Activated CD4-positive, CD25-positive, alpha-beta regulatory T cell (primary cell): ENCODE measurements around the gene PRPF38A.
"Not testable (repeated sequence)": the region's sequence is repeated elsewhere in the genome, so short reads cannot be mapped to it uniquely, and the experiment has no call there.

ENCODE experiments used
- DNase-seq, 4 experiments: peaks; one replicate each; lab custom pipeline; 2025; lab: John Stamatoyannopoulos, UW

PRPF38A gene, protein sequence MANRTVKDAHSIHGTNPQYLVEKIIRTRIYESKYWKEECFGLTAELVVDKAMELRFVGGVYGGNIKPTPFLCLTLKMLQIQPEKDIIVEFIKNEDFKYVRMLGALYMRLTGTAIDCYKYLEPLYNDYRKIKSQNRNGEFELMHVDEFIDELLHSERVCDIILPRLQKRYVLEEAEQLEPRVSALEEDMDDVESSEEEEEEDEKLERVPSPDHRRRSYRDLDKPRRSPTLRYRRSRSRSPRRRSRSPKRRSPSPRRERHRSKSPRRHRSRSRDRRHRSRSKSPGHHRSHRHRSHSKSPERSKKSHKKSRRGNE

DNA sequence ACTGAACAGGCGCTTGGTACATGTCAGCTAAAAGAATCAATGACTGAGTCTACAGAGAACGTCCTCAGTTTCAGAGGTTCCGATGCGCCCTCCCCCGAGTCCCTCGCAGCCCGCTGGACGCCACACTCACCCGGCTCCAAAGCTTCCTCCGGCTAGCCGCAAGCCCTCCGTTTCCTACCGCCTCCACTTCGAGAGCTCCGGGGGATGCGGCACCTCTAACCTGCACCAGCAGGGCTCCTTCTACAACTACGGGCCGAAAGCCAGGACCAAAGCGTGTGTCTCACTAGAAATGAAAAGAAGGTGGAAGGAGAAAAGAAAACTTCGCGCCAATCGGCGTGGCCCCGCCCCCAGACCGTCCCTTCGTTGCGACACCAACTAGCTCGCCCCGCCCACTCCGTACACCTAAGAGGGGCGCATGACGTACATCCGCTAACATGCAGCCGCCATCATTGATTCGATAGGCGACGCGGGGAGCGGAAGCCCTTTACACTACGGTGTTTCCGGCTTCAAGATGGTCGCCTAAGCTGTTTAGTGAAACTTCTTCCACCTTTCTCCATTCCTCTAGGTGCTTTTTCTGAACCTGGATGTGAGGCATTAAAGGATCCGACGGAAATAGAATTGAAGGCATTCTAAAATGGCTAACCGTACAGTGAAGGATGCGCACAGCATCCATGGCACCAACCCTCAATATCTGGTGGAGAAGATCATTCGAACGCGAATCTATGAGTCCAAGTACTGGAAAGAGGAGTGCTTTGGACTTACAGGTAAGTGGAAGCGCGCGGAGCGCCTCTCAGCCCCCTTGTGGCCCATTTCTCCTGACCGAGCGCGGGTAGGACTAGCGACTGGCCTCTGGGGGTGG is at the start of gene PRPF38A, which contains the start of gene ORC1:
Gene PRPF38A (plus strand): TSS at position 487 of the 859 bp plus-strand sequence. CDS start 148 bp downstream, at position 635.
Gene ORC1 (minus strand): TSS at position 308 of the 859 bp plus-strand sequence. CDS start 2,200 bp downstream, outside the sequence.
- DNase-seq, result peak; percentile 93 to 94 (median 94)

GRCh38 chr1:52355436-52355835 is 49.0 kb upstream of the PRPF38A start:
- DNase-seq, result no peak

DNA sequence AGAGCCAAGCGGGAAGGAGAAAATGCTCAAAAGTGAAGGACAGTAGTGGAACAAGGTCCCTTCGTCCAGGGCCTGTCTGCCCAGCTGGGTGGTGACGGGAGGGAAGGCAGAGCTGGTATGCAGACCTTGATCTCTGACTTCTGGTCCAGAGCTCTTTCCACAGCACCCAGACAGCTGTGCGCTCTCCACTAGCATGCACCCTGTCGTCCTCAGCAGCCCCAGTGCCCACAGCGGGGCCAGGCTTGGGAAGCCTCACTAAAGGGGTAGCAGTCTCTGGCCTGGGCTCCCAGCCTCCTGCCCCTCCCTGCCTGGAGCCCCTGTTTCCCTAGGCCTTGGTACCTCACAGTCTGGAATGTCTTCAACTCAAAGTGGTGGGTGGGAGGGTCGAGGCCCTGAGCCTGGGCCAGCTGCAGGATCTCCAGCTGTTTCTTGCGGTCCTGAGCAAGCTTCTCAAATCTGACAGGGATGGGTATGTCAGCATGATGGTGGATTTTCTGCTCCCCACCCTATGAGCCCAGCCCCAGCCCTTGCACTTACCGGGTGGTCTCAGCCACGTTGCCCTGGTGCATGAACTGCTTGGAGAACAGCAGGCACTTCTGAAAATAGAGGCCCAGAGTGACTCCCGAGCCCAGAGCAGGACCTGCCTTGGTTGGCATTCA is 48.4 kb upstream of the PRPF38A start:
- no peak for DNase-seq

DNA sequence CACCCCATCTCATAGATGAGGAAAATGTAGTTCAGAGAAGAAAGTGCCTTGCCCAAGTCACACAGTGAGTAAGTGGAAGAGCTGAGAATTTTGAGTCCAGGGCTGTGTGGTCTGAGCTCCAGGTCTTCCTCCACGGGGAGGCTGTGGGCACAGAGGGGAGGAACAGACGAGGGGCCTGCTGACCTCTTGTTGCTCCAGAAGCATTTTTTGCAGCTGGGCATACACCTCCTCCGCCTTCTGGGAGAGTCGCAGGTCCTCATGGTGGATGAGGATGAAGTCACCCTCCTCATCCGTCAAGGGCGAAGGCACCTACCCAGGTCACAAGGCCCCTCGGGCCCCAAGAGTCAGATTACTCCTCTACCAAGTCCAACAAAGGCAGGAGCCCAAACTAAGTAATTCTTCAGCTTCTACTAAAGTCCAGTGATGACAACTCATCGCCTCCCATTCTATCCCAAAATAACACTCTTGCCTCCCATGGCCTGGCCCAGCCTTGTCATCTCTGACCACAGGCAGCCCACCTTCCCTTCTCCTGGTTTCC is 47.5 kb upstream of the PRPF38A start:
- no peak for DNase-seq

GRCh38 chr1:52357397-52357796 is 47.0 kb upstream of the PRPF38A start:
- DNase-seq, result no peak

- DNase-seq, result no peak
Observed at GRCh38 chr1:52358851-52359497, 45.4 kb upstream of the PRPF38A start.

- no peak for DNase-seq
Observed at GRCh38 chr1:52359676-52360594, 44.5 kb upstream of the PRPF38A start.

DNA sequence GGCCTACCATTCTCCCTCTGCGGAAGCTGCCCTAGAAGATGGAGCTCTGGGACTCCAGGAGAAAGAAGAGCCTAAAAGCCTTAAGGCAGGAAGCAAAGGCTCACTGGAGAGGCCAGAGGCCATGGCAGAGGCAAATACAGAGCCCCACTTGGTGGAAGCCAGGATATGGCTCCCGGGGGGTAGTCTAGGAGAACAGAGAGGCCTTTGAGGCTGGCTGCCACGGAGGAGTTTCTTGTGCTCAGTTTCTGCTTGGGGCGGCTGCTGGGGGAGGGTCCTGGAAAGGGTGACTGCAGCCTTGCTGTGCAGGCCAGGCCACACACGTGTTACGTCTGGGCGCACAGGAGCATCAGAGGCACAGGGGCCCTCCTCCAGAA is 43.8 kb upstream of the PRPF38A start:
- no peak for DNase-seq

DNA sequence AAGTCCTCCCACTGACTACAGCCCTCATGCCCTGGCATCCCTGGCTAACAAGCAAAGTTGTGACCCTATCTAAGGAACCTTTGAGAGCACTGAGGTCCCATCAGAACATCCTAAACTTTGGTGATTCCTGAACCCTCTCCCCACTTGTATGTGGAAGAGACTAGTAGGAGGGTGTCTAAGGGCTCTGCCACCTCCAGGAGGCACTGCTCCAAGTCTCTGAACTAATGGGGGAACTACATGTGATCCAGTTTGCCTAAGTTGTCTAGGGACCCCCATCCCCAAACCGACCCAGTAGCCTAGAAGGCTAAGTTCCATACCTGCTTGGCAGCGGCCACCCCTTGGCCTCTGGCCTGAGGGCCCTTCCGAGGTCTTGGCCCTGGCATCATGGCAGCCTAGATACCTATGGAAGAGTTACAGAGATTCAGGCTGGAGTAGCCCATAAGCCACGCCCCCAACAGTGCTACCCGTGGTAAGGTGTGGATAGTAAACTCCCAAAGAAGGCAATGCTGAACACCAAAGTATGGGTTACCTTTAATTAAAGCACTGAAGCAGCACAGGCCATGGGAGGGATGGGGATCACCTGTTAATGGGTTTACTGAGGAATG is 40.1 kb upstream of the PRPF38A start:
- DNase-seq, result no peak

DNA sequence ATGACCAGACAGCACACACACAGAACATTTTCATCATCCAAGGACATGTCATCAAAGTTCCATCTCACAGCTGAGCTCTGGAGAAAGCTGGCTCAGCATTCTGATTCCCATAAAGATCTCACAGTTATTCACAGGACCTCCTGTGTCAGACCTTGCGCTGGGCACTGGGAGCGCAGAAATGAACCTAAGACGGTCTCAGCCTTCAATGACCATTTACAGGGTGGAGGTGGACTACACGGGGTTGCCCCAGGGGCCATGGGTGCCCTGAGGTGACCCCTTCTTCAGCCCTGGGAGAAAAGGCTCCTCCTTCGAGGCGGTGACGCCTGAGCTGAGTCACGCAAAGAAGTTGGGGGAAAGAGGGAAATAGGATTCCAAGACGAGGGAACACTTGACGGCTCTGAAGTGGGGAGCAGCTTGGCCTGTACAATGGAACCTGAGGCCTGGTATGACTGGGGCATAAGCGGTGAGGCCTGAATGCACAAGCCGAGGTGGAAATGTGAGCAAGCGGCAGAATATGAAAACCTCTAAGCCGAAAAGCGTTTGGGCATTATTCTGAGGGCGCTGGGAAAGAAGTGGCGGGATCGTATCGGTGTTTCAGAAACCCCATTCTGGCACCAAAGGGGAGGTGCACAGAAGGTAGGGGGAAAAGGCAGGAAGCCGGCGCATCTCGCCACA is 39.2 kb upstream of the PRPF38A start:
- no peak for DNase-seq

DNA sequence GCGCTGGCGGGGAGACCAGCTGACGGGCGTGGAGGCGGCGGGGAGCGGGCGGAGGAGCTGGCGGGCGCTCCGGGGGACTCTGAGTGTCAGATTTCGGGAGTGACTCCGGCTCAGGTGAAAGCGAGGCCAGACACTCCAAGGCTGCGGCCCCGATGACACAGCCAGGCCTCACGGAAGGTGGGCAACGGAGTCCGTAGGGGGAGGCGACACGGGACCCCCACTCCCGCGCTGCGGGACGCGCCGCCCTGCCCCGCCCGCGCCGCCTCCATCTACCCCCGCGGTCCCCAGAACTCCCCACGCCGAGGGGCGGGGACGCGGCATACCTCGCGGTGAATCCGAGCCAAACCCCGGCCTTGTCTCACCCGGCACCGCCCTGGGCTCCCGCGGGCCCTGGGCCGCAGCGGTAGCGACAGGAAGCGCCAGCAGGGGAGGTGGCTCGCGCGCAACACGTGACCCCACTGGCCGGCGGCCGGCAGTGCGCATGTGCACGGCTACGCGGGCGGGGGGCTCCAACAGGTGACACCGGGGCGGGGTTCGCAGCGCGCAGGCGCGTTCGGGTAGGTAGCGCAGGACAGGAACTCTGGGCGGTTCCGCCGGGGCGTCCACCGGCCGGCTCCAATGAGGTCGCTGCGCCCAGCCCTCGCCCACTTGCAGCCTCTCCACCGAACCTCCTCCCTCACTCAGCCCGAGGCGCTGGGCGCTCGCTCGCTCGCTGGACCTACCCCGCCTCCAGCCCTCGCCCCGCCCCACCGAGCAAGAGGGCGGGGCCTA is 38.5 kb upstream of the PRPF38A start, which contains the start of gene CC2D1B:
Gene CC2D1B (minus strand): TSS at position 460 of the 771 bp plus-strand sequence. CDS start 1,585 bp downstream, outside the sequence.
- peak; percentile 97 to 100 (median 99) for DNase-seq

DNA sequence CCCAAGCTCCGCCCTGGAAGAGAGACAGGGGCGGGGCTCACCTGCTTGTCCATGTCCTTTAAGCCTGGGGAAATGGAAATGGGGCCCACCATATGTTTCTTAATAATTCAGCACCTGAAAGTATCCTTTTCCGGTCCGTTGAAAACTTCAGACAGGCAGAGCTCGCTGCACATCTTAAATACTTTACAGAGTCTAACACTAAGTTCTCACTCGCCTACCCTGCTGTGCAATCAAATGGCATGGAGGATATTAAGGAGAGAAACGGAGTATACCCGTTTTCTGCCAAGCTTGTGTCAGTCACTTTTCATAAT is 37.9 kb upstream of the PRPF38A start:
- no peak for DNase-seq

DNA sequence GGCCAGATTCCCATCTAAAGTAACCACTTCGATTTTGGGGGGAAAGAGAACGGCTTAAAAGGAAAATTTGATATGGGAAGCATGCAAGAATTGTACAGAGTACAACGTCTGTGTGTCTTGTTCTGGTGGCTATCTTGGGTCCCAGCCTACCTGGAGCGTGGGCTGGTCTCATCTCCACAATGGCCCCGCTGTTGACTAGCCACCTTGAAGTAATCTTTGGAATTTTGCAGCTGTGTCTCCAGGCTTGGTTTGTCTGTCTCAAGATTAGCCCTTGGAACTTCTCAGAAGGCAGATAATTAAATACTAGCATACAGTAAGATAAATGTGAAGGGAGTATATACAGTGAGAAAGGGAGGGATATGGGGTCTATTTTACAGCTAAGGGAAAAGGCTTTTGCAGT is 37.1 kb upstream of the PRPF38A start:
- DNase-seq, result no peak

GRCh38 chr1:52368383-52369172 is 35.8 kb upstream of the PRPF38A start:
- peak in 2 of 4 experiments; percentile 34 to 38 for DNase-seq

DNA sequence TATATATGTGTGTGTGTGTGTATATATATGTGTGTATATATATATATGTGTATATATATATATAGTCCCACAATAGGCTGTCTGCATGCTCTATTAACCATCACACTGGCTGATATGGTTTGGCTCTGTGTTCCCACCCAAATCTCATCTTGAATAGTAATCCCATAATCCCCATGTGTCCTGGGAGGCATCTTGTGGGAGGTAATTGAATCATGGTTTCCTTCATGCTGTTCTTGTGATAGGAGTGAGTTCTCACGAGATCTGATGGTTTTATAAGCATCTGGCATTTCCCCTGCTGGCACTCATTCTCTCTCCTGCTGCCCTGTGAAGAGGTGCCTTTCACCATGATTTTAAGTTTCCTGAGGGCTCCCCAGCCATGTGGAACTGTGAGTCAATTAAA is 34.6 kb upstream of the PRPF38A start:
- DNase-seq, result not testable (repeated sequence)

DNA sequence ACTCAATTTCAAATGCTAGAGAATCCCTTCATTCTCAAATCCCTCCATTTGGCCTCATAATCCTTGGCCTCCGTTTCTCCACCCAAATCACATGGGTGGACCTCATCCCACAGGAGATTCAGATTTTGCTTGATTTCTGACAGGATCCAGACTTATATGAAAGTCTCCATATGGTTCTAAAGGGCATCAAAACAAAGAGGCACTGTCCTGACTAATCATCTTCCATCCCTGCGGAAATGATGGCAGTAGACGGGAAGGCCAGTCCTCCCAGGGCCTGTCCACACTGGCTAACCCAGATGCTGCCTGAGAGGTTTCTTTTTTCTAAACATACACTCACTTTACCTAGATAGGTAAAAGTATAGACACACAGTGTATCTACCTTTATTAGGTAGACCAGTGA is 19.0 kb upstream of the PRPF38A start:
- no peak for DNase-seq

GRCh38 chr1:52386458-52386857 is 17.9 kb upstream of the PRPF38A start:
- no peak for DNase-seq

DNA sequence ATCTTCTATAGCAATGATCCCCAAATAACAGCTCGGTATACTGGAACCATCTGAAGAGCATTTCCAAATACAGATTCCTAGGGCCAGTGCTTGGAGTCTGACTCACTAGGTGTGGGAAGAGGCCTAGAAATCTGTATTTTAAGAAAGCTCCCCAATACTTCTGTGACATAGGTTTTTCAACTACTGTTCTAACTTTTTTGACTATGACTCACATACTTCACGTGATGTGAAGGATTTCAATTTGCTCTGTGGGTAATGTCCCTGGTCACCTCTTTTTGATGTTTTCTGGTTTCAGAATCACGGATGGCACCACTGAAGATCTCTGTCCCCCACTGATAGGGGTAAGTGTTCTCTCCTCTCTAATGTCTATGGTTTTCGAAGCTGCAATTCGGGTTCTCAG is 11.2 kb upstream of the PRPF38A start:
- DNase-seq, result no peak
